Nephron (organoid): ENCODE results near the gene MCHR1.

Experiments
- H3K27ac Mint-ChIP-seq, 3 experiments: 2 replicates each; pipeline ENCODE4 v1.8.0; 2020; ENCODE audit warnings: mixed read lengths in 3 of 3, mild to moderate bottlenecking in 2 of 3, moderate library complexity in 1 of 3
- H3K27me3 Mint-ChIP-seq: 2 replicates; pipeline ENCODE4 v1.8.0; 2021; ENCODE audit warnings: low read depth, mild to moderate bottlenecking, moderate library complexity, mixed read lengths
- H3K36me3 Mint-ChIP-seq: 2 replicates; pipeline ENCODE4 v1.8.0; 2020; ENCODE audit warnings: low read depth, mixed read lengths
- H3K4me1 Mint-ChIP-seq: 2 replicates; pipeline ENCODE4 v1.8.0; 2020; ENCODE audit warnings: mixed read lengths
- H3K4me3 Mint-ChIP-seq, 3 experiments: 2 replicates each; pipeline ENCODE4 v1.8.0; 2020; ENCODE audit warnings: mild to moderate bottlenecking in 3 of 3, mixed read lengths in 3 of 3, moderate library complexity in 2 of 3
- H3K9me3 Mint-ChIP-seq: 2 replicates; pipeline ENCODE4 v1.8.0; 2020; ENCODE audit warnings: mixed read lengths
- TF ChIP-seq, protein P1 (sequence below), 3 experiments: fragments of 200-600 bp; sonication (generic); IDR thresholded peaks; one replicate each; pipeline ENCODE4 v1.5.0; 2021; ENCODE audit warnings: antibody characterized with exemption in 3 of 3; ENCODE audit not compliant: unreplicated experiment in 3 of 3

Gene MCHR1

DNA sequence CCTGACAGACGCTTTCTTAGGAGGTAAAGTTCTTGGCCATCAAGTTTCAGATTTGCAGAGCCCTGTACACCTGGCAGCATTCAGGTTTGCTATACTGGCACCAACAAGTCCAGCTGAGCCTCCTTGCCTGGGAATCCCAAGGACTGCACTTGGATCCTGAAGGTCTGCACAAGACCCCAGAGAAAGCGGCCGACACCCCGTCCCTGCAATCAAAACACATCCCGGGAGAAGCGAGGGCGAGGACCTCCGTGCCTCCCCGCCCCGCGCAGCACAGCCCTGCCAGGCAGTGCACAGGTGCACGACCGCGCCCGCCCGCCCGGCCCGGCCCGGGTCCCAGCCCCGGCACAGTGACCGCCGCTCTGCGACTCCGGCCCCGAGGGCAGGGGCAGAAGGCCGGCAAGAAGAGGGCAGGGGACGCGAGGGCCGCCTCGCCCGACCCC, 43.3 kb upstream of the MCHR1 start:
- TF ChIP-seq, protein P1, sequence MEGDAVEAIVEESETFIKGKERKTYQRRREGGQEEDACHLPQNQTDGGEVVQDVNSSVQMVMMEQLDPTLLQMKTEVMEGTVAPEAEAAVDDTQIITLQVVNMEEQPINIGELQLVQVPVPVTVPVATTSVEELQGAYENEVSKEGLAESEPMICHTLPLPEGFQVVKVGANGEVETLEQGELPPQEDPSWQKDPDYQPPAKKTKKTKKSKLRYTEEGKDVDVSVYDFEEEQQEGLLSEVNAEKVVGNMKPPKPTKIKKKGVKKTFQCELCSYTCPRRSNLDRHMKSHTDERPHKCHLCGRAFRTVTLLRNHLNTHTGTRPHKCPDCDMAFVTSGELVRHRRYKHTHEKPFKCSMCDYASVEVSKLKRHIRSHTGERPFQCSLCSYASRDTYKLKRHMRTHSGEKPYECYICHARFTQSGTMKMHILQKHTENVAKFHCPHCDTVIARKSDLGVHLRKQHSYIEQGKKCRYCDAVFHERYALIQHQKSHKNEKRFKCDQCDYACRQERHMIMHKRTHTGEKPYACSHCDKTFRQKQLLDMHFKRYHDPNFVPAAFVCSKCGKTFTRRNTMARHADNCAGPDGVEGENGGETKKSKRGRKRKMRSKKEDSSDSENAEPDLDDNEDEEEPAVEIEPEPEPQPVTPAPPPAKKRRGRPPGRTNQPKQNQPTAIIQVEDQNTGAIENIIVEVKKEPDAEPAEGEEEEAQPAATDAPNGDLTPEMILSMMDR (IDR thresholded peaks at IDR 0.05; ENCODE audit: unreplicated experiment in 3 of 3): no peak
- H3K9me3 Mint-ChIP-seq: no peaks in the 10 kb centered on the region
- H3K27ac Mint-ChIP-seq: peak overlapping the region; percentile 36 to 73 (median 62)
- H3K4me3 Mint-ChIP-seq: peak overlapping the region; percentile 91 to 96 (median 94)
- H3K4me1 Mint-ChIP-seq: peaks cover 29% of the 10 kb centered on the region
- H3K27me3 Mint-ChIP-seq: no peaks in the 10 kb centered on the region
- H3K36me3 Mint-ChIP-seq: peaks cover 4% of the 10 kb centered on the region

DNA sequence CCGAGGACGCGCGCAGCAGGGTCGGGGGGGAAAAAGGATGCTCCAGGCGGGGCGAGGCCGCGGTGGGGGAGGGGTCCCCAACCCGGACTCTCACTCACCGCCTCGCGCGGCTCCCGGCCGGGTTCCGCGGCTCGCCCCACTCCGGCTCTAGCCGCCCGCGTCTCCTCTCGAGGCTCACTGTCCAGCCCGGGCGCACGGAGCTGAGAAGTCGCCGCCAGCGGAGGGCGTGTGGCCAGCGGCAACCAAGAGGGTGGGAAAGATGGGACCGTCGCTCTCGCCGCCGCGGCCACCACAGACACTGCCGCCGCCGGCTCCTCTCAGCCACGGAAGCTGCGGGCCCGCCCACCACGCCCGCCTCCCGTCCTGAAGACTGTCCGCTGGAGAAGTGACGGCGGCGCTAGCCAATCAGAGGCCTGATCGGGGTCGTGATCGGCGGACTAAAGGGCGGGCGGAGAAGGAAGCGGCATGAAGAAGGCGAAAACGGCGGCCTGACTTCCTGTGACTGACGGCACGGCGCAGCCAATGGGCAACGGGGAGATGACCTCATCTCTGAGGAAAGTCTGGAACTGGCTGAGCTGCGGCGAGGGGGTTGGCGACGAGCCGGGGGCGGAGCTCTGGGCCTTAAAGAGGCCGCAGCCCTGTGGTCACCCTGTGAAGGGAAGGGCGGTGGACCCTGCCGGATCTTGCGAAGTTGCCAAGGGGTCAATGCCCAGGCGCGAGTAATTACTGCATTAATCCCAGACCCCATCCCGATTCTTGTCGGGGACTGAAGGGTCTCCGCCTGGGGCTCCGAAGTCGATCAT, 42.7 kb upstream of the MCHR1 start, which contains the start of gene MRTFA:
Gene MRTFA, minus strand, starts transcription at position 340 of the 803 bp plus-strand sequence.
- Mint-ChIP-seq H3K27ac (peak within 1 kb of the TSS; percentile 85 to 94 (median 89)), H3K4me3 (peak within 1 kb of the TSS; percentile 91 to 96 (median 94)), H3K27me3 (no peaks in the 10 kb centered on the region), H3K4me1 (peaks cover 29% of the 10 kb centered on the region), H3K36me3 (peaks cover 4% of the 10 kb centered on the region), H3K9me3 (no peaks in the 10 kb centered on the region)
- TF ChIP-seq, protein P1 (IDR thresholded peaks at IDR 0.05; ENCODE audit: unreplicated experiment in 3 of 3): no peak

DNA sequence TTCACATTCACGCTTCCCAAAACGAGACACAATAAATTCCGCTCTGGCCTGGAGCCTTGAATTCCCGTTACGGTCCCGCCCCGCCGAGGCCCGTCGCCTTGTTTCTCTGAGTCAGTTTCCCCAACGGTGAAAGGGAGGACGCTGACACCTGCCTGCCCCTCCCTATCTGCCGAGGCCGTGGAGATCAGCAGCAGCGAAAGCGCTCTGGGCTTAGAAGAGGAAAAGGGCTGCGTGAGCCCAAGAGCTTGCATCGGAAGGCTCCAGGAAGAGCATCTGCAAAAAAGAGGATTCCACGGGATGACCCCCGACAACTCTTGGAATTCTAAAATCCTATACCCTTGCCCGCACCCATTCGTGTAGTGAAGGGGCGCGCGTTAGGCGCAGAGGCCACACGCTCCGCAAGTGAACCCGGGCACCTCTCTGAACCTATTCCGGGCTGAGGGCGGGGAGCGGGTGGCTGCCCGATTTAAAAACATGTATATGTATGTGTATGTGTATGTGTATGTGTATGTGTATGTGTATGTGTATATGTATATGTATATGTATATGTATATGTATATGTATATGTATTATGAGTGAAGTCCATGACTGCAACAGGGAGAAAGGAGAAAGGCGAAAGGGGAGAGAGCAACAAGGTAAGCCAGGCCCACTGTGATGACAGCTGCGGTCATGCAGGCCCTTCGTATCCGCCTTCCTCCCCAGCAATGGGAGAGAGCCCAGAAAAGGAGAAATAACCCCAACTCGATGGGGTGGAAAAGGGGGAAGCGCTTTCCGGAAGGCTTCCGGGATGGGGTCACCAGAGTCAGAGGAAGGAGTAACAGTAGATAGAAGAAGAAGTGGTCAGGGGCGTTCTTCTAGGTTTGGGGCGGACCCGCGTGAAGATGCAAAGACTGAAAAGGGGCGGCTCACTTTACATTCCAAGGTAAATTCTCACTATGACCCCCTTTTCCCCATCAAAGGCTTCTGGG, 41.8 kb upstream of the MCHR1 start:
- peaks cover 29% of the 10 kb centered on the region for H3K4me1 Mint-ChIP-seq
- H3K27me3 Mint-ChIP-seq: no peaks in the 10 kb centered on the region
- H3K4me3 Mint-ChIP-seq: peak overlapping the region; percentile 90 to 96 (median 91)
- no peaks in the 10 kb centered on the region for H3K9me3 Mint-ChIP-seq
- TF ChIP-seq, protein P1 (IDR thresholded peaks at IDR 0.05; ENCODE audit: unreplicated experiment in 3 of 3): no peak
- H3K36me3 Mint-ChIP-seq: peaks cover 4% of the 10 kb centered on the region
- peak overlapping the region; percentile 85 to 94 (median 89) for H3K27ac Mint-ChIP-seq

DNA sequence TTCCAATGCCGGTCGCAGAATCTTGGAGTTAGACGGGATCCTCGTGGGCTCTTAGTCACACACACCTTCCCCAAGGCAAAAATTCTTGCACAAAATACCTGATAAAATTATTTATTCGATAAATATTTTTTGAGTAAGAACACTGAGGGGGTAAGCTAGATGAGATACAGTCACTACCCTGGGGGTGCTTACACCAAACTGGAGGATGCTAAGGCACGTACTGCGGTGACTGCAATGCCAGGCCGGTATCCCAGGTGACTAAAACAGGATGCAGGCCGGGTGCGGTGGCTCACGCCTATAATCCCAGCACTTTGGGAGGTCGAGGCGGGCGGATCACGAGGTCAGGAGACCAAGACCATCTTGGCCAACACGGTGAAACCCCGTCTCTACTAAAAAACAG, 41.0 kb upstream of the MCHR1 start:
- Mint-ChIP-seq H3K4me3 (peak overlapping the region; percentile 90 to 96 (median 91)), H3K9me3 (no peaks in the 10 kb centered on the region), H3K27ac (no peak overlapping the region), H3K36me3 (no peaks in the 10 kb centered on the region), H3K27me3 (no peaks in the 10 kb centered on the region), H3K4me1 (peaks cover 29% of the 10 kb centered on the region)
- TF ChIP-seq, protein P1 (IDR thresholded peaks at IDR 0.05; ENCODE audit: unreplicated experiment in 3 of 3): no peak

DNA sequence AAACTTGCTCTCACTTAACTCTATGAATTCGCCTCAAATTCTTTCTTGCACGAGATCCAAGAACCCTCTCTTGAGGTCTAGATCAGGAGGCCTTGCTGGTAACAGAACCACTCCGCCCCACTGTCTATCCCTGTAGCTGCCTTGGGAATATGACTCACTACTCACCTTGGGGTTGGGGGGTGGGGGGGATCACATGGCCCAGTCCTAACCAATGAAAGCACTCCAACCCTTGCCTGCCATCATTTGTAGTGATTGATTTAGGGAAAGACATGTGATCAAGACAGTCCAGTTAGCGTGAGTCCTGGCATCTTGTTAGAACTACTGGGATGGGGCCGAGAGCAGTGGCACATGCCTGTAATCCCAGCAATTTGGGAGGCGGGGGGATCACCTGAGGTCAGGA, 38.0 kb upstream of the MCHR1 start:
- TF ChIP-seq, protein P1 (IDR thresholded peaks at IDR 0.05; ENCODE audit: unreplicated experiment in 3 of 3): no peak
- no peaks in the 10 kb centered on the region for H3K27me3 Mint-ChIP-seq
- peak overlapping the region in 1 of 3 experiments; percentile 5 for H3K4me3 Mint-ChIP-seq
- H3K27ac Mint-ChIP-seq: no peak overlapping the region
- no peaks in the 10 kb centered on the region for H3K9me3 Mint-ChIP-seq
- no peaks in the 10 kb centered on the region for H3K36me3 Mint-ChIP-seq
- peaks cover 13% of the 10 kb centered on the region for H3K4me1 Mint-ChIP-seq
